ENCODE data around the gene KCNT1. TPM values are rescaled to one million over a fixed set of nuclear protein-coding genes. Genes with fewer than 3 reads are reported as not detected.

KCNT1 gene
- total RNA-seq, 1 donor from 2014 or later = not detected

DNA sequence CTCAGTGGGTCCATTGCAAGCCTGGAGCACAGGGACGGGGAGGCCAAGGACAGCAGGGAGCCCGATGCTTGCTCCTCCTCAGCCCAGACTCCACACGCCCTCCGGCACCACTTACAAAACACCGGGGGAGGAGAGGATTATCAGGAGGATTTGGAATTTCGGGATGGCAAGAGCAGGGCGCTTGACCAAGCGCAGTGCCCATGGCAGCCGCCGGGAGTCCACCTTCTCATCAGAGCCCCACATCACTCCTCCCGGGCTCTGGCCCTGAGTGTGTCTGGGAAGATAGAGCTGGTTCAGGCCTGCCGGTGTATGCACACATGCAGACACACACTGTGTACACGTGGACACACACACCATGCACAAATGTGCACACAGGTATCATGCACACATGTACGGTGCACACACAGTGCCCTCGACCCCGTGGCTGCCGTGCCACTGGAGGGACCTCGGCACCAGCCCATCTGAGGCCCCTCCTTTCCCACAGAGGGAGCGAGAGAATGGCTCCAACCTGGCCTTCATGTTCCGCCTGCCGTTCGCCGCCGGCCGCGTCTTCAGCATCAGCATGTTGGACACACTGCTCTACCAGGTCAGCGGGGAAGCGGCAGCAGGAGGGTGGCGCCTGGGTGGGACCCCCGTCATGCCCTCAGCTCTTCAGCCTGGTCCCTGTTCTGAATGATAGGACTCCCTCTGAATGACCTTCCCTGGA is 81.7 kb downstream of the KCNT1 start:
- TF ChIP-seq, protein P1, sequence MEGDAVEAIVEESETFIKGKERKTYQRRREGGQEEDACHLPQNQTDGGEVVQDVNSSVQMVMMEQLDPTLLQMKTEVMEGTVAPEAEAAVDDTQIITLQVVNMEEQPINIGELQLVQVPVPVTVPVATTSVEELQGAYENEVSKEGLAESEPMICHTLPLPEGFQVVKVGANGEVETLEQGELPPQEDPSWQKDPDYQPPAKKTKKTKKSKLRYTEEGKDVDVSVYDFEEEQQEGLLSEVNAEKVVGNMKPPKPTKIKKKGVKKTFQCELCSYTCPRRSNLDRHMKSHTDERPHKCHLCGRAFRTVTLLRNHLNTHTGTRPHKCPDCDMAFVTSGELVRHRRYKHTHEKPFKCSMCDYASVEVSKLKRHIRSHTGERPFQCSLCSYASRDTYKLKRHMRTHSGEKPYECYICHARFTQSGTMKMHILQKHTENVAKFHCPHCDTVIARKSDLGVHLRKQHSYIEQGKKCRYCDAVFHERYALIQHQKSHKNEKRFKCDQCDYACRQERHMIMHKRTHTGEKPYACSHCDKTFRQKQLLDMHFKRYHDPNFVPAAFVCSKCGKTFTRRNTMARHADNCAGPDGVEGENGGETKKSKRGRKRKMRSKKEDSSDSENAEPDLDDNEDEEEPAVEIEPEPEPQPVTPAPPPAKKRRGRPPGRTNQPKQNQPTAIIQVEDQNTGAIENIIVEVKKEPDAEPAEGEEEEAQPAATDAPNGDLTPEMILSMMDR (IDR thresholded peaks at IDR 0.05) = no peak
- Histone ChIP-seq H3K27ac (no peak overlapping the region), H3K27me3 (no peaks in the 10 kb centered on the region), H3K4me1 (no peaks in the 10 kb centered on the region), H3K4me3 (no peak overlapping the region), H3K36me3 (no peaks in the 10 kb centered on the region), H3K9me3 (no peaks in the 10 kb centered on the region)
- intact Hi-C loops (cut with DNase I) = no loop called here
- DNase-seq (ENCODE audit: low spot score in 2 of 2) = no peak

DNA sequence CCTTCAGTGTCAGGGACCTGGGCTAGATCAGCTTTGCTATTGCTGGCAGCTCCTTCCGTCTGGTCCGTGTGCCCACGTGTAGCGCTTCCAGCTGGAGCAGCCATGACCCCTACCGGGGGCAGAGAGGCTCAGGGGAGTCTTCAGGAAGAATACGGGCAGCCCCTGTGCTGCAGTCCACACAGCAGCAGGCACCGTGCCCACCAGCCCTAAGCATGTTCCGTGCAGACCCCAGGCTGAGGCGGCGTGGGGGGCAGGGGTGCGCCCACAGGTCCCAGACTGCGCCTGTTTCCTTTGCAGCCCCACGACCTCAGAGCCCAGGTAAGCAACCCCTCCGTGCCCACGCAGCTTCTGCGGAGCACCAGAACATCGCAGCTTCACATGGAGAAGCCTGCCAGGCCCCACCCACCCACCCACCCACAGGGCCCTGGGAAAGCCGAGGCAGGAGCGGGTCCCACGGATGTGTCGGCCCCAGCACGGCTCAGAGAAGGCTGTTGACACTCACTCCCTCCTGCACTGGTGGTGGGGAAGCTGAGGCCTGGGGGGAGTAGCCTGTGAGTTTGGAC is 83.1 kb downstream of the KCNT1 start:
- intact Hi-C loops (cut with DNase I) = no loop called here
- no peaks in the 10 kb centered on the region for H3K9me3 ChIP-seq
- no peaks in the 10 kb centered on the region for H3K4me1 ChIP-seq
- H3K36me3 ChIP-seq = no peaks in the 10 kb centered on the region
- no peak for DNase-seq (ENCODE audit: low spot score in 2 of 2)
- no peaks in the 10 kb centered on the region for H3K27me3 ChIP-seq
- no peak overlapping the region for H3K4me3 ChIP-seq
- TF ChIP-seq, protein P1 (IDR thresholded peaks at IDR 0.05) = no peak
- no peak overlapping the region for H3K27ac ChIP-seq

DNA sequence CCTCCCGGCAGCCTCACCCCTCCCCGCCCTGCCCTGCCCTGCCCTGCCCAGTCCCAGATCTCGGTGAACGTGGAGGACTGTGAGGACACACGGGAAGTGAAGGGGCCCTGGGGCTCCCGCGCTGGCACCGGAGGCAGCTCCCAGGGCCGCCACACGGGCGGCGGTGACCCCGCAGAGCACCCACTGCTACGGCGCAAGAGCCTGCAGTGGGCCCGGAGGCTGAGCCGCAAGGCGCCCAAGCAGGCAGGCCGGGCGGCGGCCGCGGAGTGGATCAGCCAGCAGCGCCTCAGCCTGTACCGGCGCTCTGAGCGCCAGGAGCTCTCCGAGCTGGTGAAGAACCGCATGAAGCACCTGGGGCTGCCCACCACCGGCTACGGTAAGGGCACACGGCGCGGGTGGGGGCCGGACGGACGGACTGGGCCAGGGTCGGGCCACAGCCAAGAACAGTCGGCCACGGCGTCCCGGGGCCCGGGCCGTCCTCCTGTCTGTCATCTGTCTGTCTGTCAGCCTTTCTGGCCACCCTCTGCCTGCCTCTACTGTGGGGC is 84.2 kb downstream of the KCNT1 start:
- H3K27me3 ChIP-seq = no peaks in the 10 kb centered on the region
- intact Hi-C loops (cut with DNase I) = no loop called here

DNA sequence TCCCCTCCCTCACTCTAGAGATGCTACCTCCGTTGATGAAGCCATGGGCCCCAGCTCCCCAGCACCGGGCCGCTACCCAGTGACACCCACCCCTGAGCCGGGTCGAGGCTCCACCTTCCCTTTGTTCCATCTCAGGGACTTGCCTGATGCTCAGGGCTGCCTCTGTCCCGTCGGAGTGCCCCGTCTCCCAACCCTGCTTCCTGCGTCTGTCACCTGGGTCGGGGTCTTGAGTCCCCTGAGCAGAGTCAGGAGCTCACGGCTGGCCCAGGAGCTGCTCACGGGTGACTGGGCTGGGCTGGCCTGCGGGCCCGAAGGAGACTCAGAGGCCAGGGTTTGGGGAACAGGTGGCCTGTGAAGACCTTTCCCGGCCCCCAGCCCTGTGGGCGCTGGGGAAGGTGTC is 85.3 kb downstream of the KCNT1 start:
- DNase-seq (ENCODE audit: low spot score in 2 of 2) = no peak
- Histone ChIP-seq H3K9me3 (no peaks in the 10 kb centered on the region), H3K36me3 (no peaks in the 10 kb centered on the region), H3K4me3 (no peak overlapping the region), H3K4me1 (no peaks in the 10 kb centered on the region), H3K27ac (no peak overlapping the region), H3K27me3 (no peaks in the 10 kb centered on the region)
- intact Hi-C loops (cut with DNase I) = no loop called here
- TF ChIP-seq, protein P1 (IDR thresholded peaks at IDR 0.05) = no peak

More for the DNA sequence above, 84.2 kb downstream of the KCNT1 start:
- H3K36me3 ChIP-seq = no peaks in the 10 kb centered on the region
- DNase-seq (ENCODE audit: low spot score in 2 of 2) = no peak
- H3K9me3 ChIP-seq = no peaks in the 10 kb centered on the region
- TF ChIP-seq, protein P1 (IDR thresholded peaks at IDR 0.05) = no peak
- no peak overlapping the region for H3K27ac ChIP-seq
- no peaks in the 10 kb centered on the region for H3K4me1 ChIP-seq
- H3K4me3 ChIP-seq = no peak overlapping the region

DNA sequence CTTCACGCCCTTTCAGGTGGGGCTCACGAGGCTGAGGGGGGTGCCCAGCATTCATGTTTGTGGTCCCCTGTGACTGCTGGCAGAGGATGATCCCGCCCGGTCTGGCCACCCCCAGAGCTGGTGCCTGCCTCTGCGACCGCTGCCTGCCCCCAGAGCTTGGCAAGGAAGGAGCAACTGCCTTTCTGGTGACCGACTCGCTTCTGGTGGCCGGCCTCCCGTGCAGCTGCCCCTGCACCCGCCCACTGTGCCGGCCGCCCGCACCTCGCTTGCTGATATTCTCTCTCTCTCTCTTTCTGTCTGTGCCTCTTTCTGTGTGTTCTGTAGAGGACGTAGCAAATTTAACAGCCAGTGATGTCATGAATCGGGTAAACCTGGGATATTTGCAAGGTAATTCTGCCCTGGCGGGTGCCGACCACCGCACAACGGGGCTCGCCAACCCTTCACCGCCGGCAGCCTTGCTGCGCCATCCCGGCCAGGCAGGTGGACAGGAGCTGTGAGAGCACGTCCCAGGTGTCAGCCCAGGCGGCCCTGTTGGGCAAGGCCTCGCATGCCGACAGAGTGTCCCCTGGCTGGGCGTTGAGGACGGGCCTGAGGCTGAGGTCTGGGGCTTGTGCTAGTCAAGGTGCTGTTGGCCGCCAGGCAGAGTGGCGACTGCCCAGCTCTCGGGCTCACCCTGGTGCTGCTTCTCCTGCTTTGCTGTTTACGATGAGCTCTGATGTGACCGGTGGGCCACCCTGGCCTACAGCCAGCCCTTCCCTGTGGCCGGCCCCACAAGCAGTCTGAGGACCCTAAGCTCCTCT is 86.0 kb downstream of the KCNT1 start:
- H3K36me3 ChIP-seq = no peaks in the 10 kb centered on the region
- no peaks in the 10 kb centered on the region for H3K27me3 ChIP-seq
- TF ChIP-seq, protein P1 (IDR thresholded peaks at IDR 0.05) = no peak
- H3K9me3 ChIP-seq = no peaks in the 10 kb centered on the region
- no peak overlapping the region for H3K4me3 ChIP-seq
- no peaks in the 10 kb centered on the region for H3K4me1 ChIP-seq
- intact Hi-C loops (cut with DNase I) = no loop called here
- DNase-seq (ENCODE audit: low spot score in 2 of 2) = no peak
- no peak overlapping the region for H3K27ac ChIP-seq

Data from ascending aorta (tissue), 2 donors.